ENCODE measurements around the gene LAMB4. TPM values are rescaled to one million over a fixed set of nuclear protein-coding genes. Genes with fewer than 3 reads are reported as not detected.

The LAMB4 gene
- total and polyA plus RNA-seq, 2 donors, result 0.16 to 0.90 TPM

- Histone ChIP-seq H3K36me3 (ENCODE audit: insufficient read depth) (no peaks in the 10 kb centered on the region), H3K4me3 (ENCODE audit: low read depth, low read length) (no peak overlapping the region)
Observed at GRCh38 chr7:108076156-108076555, 54.0 kb downstream of the LAMB4 start.

GRCh38 chr7:108073305-108074070, 56.7 kb downstream of the LAMB4 start:
- H3K36me3 ChIP-seq (ENCODE audit: insufficient read depth), result no peaks in the 10 kb centered on the region
- DNase-seq (ENCODE audit: extremely low spot score), result no peak
- H3K4me3 ChIP-seq (ENCODE audit: low read depth, low read length), result no peak overlapping the region
- 46% methylated on average over 3 of the region's 3 CpGs for WGBS
- no peaks in the 10 kb centered on the region for H3K4me1 ChIP-seq (ENCODE audit: insufficient read depth)
- no peak overlapping the region for H3K27ac ChIP-seq (ENCODE audit: low read depth)

More at GRCh38 chr7:108076156-108076555, 54.0 kb downstream of the LAMB4 start:
- Histone ChIP-seq H3K27ac (ENCODE audit: low read depth) (no peak overlapping the region), H3K4me1 (ENCODE audit: insufficient read depth) (no peaks in the 10 kb centered on the region)
- DNase-seq (ENCODE audit: extremely low spot score), result no peak

- DNase-seq (ENCODE audit: extremely low spot score), result no peak
- H3K4me3 ChIP-seq (ENCODE audit: low read depth, low read length), result no peak overlapping the region
- 95% methylated on average over 2 of the region's 2 CpGs for WGBS
- H3K27ac ChIP-seq (ENCODE audit: low read depth), result no peak overlapping the region
- H3K36me3 ChIP-seq (ENCODE audit: insufficient read depth), result no peaks in the 10 kb centered on the region
- H3K4me1 ChIP-seq (ENCODE audit: insufficient read depth), result no peaks in the 10 kb centered on the region
Observed at GRCh38 chr7:108072739-108073138, 57.4 kb downstream of the LAMB4 start.

DNA sequence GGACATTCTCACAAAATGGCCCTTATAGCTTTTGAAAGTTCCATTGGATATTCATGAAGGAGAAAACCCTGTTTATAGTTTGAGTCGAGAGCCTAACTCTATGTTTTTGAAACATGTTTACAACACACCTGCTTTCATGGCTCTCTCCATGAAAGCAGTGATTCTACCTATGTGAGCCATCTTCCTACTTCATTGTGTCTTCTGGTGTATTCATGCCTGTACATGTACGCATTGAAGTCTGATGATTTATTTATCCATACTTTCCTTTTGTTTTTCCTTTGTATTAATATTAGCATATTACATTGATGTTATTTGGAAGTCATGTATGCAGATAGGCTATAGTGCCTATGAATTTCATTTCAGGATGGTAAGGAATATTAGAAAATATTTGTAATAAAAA, 58.0 kb downstream of the LAMB4 start:
- Histone ChIP-seq H3K4me3 (ENCODE audit: low read depth, low read length) (no peak overlapping the region), H3K36me3 (ENCODE audit: insufficient read depth) (no peaks in the 10 kb centered on the region), H3K27ac (ENCODE audit: low read depth) (no peak overlapping the region), H3K4me1 (ENCODE audit: insufficient read depth) (no peaks in the 10 kb centered on the region)
- no peak for DNase-seq (ENCODE audit: extremely low spot score)
- WGBS, result 96% methylated on average over 2 of the region's 2 CpGs

GRCh38 chr7:108071551-108071950, 58.6 kb downstream of the LAMB4 start:
- Histone ChIP-seq H3K4me3 (ENCODE audit: low read depth, low read length) (no peak overlapping the region), H3K4me1 (ENCODE audit: insufficient read depth) (no peaks in the 10 kb centered on the region), H3K27ac (ENCODE audit: low read depth) (no peak overlapping the region), H3K36me3 (ENCODE audit: insufficient read depth) (no peaks in the 10 kb centered on the region)
- no peak for DNase-seq (ENCODE audit: extremely low spot score)
- 91% methylated on average over 1 of the region's 1 CpG for WGBS

DNA sequence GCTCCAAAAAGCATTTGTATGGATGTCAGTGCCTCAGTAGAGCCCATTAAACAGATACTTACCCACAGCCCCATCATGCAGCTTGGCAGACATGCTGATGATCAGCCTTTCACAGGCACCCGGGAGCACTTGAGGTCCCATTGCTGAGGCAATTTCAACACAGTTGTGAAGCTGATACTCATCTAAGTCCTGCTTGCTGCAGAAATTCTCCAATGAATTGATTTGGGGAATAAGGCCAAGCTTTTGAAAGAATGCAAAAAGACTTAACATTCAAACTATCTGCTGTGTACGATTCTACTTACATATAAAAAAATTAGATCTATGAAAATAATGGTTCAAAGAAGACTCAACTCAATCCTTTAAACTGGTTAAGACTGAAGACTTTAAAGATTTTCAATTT, 60.5 kb downstream of the LAMB4 start:
- H3K36me3 ChIP-seq (ENCODE audit: insufficient read depth), result no peaks in the 10 kb centered on the region
- H3K4me3 ChIP-seq (ENCODE audit: low read depth, low read length), result no peak overlapping the region
- no peak for DNase-seq (ENCODE audit: extremely low spot score)
- H3K27ac ChIP-seq (ENCODE audit: low read depth), result no peak overlapping the region
- 65% methylated on average over 2 of the region's 2 CpGs for WGBS
- H3K4me1 ChIP-seq (ENCODE audit: insufficient read depth), result no peaks in the 10 kb centered on the region

GRCh38 chr7:108067844-108068243, 62.3 kb downstream of the LAMB4 start:
- Histone ChIP-seq H3K4me3 (ENCODE audit: low read depth, low read length) (no peak overlapping the region), H3K27ac (ENCODE audit: low read depth) (no peak overlapping the region), H3K4me1 (ENCODE audit: insufficient read depth) (no peaks in the 10 kb centered on the region), H3K36me3 (ENCODE audit: insufficient read depth) (no peaks in the 10 kb centered on the region)
- DNase-seq (ENCODE audit: extremely low spot score), result no peak
- WGBS, result 94% methylated on average over 7 of the region's 7 CpGs

DNA sequence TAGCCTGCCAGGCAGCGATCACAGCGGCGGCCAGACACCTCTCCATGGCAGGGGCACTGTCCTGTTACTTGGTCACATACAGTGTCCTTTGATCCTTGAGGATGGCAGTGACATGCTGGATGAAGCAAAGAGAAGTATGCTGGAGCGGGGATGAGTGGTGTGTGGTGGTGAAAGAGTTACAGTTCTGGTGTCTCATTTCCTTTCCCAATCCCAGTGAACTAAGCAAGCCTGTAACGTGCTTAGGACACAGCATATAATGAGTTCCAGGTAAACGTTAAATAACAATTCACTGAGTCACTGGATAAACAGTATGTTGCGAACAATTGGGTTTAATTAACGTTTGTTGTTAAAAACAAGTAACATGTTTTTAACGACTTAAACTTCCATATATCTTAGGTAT, 63.7 kb downstream of the LAMB4 start:
- Histone ChIP-seq H3K4me1 (ENCODE audit: insufficient read depth) (no peaks in the 10 kb centered on the region), H3K36me3 (ENCODE audit: insufficient read depth) (no peaks in the 10 kb centered on the region), H3K4me3 (ENCODE audit: low read depth, low read length) (no peak overlapping the region), H3K27ac (ENCODE audit: low read depth) (no peak overlapping the region)
- no peak for DNase-seq (ENCODE audit: extremely low spot score)
- WGBS, result 82% methylated on average over 9 of the region's 9 CpGs

DNA sequence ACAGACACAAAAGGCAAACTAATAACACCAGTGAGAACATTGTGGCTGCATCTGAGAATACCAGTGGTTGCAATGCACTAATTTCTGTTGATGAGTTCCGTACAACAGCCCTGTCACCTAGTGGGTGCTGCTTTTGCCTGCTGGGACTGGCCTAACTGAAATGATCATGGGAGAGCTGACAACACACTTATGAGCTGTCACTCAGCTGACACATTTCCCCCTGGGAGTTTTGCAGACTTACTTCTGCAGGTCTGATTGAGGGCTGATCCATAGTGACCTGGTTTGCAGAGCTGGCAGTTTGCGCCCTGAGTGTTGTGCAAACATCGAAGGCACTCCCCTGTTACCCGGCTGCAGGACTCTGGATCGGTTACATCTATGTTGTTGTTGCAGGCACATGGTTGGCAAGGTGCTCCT, 66.6 kb downstream of the LAMB4 start:
- Histone ChIP-seq H3K36me3 (ENCODE audit: insufficient read depth) (no peaks in the 10 kb centered on the region), H3K27ac (ENCODE audit: low read depth) (no peak overlapping the region), H3K4me3 (ENCODE audit: low read depth, low read length) (no peak overlapping the region), H3K4me1 (ENCODE audit: insufficient read depth) (no peaks in the 10 kb centered on the region)
- 91% methylated on average over 5 of the region's 5 CpGs for WGBS
- DNase-seq (ENCODE audit: extremely low spot score), result no peak

- WGBS, result 82% methylated on average over 5 of the region's 5 CpGs
Observed at GRCh38 chr7:108062250-108063014, 67.7 kb downstream of the LAMB4 start.

GRCh38 chr7:108059526-108059925, 70.6 kb downstream of the LAMB4 start:
- no peak for DNase-seq (ENCODE audit: extremely low spot score)
- no peaks in the 10 kb centered on the region for H3K4me1 ChIP-seq (ENCODE audit: insufficient read depth)
- WGBS, result 39% methylated on average over 6 of the region's 6 CpGs
- no peak overlapping the region for H3K27ac ChIP-seq (ENCODE audit: low read depth)
- no peak overlapping the region for H3K4me3 ChIP-seq (ENCODE audit: low read depth, low read length)
- no peaks in the 10 kb centered on the region for H3K36me3 ChIP-seq (ENCODE audit: insufficient read depth)

More at GRCh38 chr7:108062250-108063014, 67.7 kb downstream of the LAMB4 start:
- Histone ChIP-seq H3K4me3 (ENCODE audit: low read depth, low read length) (no peak overlapping the region), H3K36me3 (ENCODE audit: insufficient read depth) (no peaks in the 10 kb centered on the region), H3K27ac (ENCODE audit: low read depth) (no peak overlapping the region), H3K4me1 (ENCODE audit: insufficient read depth) (no peaks in the 10 kb centered on the region)
- no peak for DNase-seq (ENCODE audit: extremely low spot score)

DNA sequence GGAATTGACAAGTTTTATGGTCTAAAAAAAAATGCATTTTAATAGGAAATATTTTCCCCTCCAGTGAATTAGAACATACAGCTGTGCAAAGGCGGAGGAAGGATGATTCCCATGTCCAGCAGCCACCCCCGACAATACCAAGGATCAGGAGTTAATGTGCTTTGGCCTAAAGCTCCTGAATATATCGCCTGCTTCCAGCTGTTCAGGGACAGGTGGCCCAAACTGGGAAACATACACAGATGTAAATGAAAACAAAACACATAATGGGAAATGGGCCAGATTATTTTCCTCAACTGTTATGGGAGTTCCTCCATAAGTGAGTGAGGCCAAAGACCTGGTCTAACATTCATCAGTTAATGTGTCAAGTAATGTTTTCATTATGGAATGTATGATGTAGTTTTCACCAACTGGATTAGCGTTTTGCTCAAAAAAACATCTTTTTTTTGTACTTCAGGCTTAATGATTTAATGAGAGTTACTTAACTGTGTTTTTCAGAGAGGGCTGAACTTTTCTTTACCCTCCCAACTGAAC, 72.1 kb downstream of the LAMB4 start:
- Histone ChIP-seq H3K36me3 (ENCODE audit: insufficient read depth) (no peaks in the 10 kb centered on the region), H3K4me1 (ENCODE audit: insufficient read depth) (no peaks in the 10 kb centered on the region), H3K4me3 (ENCODE audit: low read depth, low read length) (no peak overlapping the region), H3K27ac (ENCODE audit: low read depth) (no peak overlapping the region)
- 57% methylated on average over 4 of the region's 4 CpGs for WGBS
- DNase-seq (ENCODE audit: extremely low spot score), result no peak

- Histone ChIP-seq H3K4me3 (ENCODE audit: low read depth, low read length) (no peak overlapping the region), H3K36me3 (ENCODE audit: insufficient read depth) (no peaks in the 10 kb centered on the region), H3K27ac (ENCODE audit: low read depth) (no peak overlapping the region), H3K4me1 (ENCODE audit: insufficient read depth) (no peaks in the 10 kb centered on the region)
- DNase-seq (ENCODE audit: extremely low spot score), result no peak
- 64% methylated on average over 7 of the region's 7 CpGs for WGBS
Observed at GRCh38 chr7:108055611-108056021, 74.5 kb downstream of the LAMB4 start.

DNA sequence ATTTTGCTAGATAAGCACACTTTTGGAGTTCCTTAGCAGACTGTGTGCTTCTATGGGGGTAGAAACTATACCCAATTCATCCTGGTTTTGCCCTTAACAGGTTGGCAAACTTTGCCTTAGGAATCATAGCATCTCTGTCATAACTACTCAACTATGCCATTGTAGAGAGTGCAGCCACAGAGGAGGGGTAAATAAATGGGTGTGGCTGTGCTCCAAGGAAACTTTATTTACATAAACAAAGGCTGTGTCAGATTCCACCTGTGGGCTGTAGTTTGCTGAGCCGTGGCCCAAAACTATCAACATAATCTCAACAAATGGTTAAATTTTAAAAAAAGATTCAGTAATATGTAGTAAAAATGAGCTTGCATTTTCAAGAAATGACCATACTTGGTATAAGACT, 75.6 kb downstream of the LAMB4 start:
- H3K36me3 ChIP-seq (ENCODE audit: insufficient read depth), result no peaks in the 10 kb centered on the region
- no peak overlapping the region for H3K4me3 ChIP-seq (ENCODE audit: low read depth, low read length)
- H3K4me1 ChIP-seq (ENCODE audit: insufficient read depth), result no peaks in the 10 kb centered on the region
- DNase-seq (ENCODE audit: extremely low spot score), result no peak
- H3K27ac ChIP-seq (ENCODE audit: low read depth), result no peak overlapping the region
- WGBS, result 82% methylated on average over 1 of the region's 1 CpG

Data from urinary bladder (tissue), 4 donors.